GM18907 (cell line): ENCODE data around the gene UBE4B.
"Not testable (repeated sequence)": the region's sequence is repeated elsewhere in the genome, so short reads cannot be mapped to it uniquely, and the experiment has no call there.

Source experiments
- ATAC-seq: cut with Tn5 transposase; IDR thresholded peaks from one replicate; pipeline ENCODE4 v1.9.1; 2021; ENCODE audit warnings: mild to moderate bottlenecking, moderate library complexity; ENCODE audit not compliant: unreplicated experiment

UBE4B gene

DNA sequence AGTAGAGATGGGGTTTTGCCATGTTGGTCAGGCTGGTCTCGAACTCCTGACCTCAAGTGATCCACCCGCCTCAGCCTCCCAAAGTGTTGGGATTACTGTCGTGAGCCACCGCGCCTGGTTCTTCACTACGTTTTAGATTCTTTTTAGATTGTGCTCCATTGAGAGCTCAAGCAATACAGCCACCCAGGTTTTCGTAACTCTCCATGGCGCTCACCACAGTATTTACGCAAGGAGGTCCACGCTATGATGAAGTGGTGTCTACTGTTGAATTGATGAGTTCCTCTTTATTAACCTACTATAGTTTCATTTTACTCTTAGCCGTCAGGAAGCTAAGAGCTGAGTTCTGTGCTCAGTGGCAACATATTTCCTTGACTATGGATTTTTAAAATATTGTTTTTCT, 175.8 kb downstream of the UBE4B start:
- no peak for ATAC-seq

DNA sequence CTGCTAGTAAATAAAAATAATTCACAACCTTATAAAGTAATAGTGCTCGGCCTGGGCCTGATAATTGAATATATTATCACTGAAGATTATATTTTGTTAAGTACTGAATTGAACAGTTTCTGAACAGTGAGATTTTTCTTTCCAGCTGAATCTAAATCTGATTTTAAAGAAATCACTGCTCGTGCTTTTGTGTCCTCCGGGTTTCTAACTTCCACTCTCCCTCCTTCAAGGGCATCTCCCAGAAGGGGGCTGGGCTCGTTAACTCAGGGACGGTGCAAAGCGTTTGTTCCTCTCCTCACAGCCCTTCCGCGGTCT, 176.8 kb downstream of the UBE4B start:
- ATAC-seq: no peak

DNA sequence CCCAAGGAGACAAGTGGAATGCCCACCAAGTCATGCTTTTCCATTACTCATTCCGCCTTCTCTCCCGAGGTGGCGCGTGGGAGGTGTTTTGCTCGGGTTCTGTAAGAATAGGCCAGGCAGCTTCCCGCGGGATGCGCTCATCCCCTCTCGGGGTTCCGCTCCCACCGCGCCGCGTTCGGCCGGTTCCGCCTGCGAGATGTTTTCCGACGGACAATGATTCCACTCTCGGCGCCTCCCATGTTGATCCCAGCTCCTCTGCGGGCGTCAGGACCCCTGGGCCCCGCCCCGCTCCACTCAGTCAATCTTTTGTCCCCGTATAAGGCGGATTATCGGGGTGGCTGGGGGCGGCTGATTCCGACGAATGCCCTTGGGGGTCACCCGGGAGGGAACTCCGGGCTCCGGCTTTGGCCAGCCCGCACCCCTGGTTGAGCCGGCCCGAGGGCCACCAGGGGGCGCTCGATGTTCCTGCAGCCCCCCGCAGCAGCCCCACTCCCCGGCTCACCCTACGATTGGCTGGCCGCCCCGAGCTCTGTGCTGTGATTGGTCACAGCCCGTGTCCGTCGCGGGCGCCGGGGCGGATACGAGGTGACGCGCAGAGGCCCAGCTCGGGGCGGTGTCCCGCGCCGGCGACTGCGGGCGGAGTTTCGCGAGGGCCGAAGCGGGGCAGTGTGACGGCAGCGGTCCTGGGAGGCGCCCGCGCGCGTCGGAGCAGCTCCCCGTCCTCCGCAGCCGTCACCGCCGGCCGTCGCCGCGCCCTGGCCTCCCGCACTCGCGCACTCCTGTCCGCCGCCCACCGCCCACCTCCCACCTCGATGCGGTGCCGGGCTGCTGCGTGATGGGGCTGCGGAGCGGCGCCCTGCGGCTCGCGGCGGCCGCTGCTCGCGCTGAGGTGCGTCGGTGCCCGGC, 177.4 kb downstream of the UBE4B start, which contains the start of gene KIF1B:
Gene KIF1B (plus strand): TSS at position 666 of the 906 bp plus-strand sequence. CDS start 21,759 bp downstream, outside the sequence.
- peak; percentile 96 for ATAC-seq

DNA sequence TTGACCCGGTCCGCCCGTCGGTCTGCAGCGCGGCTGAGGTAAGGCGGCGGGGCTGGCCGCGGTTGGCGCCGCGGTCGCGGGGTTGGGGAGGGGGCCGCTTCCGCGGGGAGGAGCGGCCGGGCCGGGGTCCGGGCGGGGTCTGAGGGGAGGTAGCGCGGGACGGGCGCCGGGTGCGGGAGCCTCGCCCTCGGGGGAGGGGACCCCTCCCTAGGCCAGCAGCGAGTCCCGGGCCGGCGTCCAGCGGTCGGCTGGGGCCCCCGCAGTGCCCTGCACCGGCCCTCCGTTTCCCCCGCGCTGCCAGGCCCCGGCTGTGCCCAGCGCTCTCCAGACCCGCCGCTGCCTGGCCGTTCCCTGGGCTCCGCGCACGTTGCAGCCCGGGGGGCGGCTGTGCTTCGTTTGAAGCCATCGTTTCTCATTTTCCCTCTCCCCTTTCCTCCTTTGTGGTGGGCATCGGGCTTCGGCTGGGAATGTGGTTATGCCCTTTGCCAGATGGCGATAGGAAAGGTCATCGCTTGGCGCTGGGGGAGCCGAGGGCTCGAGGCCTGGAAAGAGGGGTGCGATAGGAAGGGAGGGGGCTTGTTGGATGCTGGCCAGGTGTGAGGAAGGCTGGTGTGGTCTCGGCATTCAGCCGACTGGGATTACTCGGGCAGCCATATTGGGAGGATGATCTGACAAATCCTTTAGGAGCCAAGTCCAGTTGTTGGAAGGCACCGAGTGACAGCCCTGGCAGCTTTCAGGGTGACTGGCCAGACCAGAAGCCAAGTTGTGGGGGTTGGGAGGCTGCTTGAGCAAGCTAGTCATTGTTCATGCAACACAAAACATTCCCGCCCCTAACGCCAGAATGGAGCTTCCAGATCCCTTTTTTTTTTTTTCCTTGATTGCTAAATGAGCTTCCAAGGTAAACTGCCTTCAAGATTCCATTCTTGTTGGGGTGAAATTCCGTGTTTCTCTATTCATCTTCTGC, 178.4 kb downstream of the UBE4B start:
- peak; percentile 23 for ATAC-seq

DNA sequence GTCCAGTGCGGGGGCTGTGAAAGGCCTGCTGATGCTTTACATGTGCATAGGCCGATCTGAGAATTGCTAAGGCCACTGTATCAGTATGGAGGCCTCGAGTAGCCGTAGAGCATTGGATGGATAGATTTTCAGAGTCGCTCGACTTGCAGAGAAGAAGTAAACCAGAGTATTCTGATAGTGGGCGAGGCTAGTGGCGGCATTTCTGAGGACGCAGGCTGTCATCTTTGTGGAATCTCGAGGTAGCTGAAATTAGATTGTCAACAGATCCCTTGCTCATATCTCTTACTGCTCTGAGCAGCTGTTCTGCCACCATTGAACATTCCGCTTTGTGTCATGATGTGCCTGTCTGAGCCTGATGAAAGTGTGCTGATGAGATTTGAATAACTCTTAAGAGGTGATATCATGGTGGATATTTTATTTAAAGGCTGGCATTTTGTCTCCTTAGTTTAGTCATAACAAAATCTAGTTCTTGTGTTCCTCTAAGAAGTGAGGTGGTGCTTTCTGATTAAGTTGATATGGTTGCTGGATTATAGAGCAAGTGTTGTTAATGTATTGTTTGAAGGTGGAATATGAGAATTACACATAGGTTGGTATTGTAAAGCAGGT, 179.2 kb downstream of the UBE4B start:
- ATAC-seq: no peak

DNA sequence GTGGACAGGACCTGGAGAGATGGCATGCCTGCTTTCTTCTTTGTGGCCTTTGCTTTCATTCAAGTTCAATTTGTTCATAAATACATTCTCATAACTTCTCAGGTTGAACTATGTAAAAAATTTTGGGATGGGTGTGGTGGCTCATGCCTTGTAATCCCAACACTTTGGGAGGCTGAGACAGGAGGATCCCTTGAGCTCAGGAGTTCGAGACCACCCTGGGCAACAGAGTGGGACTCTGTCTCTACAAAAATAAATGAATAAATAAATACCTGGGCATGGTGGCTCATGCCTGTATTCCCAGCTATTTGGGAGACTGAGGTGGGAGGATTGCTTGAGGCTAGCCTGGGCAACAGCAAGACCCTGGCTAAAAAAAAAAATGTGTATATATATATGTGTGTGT, 179.7 kb downstream of the UBE4B start:
- ATAC-seq: no peak

DNA sequence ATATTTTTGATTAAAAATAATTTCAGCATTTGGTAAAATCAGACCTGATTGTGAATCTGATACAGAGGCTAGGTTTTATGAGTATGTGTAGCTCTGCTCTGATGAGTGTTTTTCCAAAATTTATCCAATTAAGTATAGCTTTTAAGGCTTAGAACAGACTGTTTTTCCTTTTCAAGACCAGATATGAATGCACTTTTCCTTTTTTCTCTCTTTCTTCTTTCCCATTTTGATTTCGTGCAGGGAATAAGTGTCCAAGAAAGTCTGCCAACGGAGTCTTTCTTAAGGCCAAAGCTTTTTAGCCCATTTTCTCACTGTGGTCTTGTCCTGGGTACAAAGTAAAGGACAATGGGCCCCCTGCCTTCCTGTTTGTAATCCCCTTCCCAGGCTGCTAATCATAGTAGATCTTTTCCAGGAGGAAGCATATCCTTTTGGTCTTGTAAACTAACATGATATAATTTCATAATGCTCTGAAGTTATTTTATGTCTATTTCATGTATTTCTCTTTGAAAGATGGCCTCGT, 180.5 kb downstream of the UBE4B start:
- ATAC-seq: no peak

DNA sequence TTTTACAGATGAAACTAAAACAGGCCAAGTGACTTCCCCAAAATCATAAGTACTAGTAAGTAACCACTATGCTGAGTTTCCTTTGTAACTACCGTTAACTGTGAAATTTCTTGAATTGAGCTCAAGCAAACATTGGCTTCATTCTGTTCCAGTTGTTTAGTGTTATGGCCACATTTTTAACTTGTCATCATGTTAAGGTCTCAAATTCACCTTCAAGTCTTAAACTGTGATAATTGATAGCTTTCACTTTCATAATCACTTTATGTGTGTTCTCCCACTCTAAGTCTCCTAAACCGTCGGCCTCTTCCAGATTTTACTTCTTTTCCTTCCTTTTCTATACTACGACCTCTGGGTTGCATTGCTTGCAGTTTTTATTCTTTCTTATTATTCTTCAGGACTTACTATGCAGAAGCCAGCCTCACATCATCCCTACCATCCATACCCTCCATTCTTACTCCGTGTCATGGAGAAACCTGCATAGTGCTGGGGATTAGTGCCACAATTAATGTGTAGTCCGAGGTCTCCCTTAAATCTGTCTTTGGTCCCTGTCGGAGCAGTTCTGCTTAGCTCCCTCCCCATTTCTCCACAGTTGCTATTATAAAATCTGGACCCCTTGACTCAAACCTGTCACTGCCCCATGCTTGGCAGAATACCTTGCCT, 183.5 kb downstream of the UBE4B start:
- ATAC-seq: no peak

DNA sequence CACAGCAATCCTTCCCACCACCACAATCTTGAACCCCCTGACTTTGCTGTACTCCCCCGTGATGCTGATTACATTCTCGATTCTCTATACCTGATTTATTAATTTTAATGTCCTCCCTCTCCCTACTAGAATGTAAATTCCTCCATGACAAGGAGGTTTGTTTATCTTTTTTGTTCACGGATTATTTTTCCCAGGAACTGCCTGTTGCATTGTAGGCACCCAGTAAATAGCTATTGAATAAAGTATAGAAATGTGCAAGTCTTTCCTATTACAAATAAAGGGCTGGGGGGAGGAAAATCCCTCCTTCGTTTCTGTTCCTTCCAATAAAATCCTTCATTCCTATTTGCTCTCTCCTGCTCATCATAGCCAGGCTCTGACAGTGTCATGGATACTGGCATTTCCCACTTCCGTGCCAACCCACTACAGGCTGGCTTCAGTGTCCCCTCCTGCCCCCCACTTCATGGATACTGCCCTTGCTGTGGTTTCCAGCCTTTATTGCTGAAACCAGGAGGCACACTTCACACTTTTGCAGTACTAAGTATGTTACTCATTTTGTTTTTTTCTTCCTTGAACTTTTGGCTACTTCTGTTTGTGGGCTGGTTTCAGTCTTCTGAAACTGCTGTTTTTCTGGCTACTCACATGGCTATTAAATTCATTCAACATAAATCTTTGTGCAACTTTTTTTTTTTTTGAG, 185.1 kb downstream of the UBE4B start:
- ATAC-seq: no peak

DNA sequence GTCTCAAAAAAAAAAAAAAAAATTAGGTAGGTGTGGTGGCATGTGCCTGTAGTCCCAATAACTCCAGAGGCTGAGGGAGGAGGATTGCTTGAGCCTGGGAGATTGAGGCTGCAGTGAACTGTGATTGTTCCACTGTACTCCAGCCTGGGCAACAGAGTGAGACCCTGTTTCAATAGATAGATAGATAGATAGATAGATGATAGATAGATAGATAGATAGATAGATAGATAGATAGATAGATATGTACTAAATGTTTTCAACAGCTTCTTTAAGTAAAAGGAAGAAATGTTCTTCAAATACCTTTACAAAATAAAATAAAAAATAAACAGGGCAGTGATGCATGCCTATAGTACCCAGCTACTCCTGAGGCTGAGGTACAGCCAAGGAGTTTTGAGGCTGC, 187.4 kb downstream of the UBE4B start:
- no peak for ATAC-seq

DNA sequence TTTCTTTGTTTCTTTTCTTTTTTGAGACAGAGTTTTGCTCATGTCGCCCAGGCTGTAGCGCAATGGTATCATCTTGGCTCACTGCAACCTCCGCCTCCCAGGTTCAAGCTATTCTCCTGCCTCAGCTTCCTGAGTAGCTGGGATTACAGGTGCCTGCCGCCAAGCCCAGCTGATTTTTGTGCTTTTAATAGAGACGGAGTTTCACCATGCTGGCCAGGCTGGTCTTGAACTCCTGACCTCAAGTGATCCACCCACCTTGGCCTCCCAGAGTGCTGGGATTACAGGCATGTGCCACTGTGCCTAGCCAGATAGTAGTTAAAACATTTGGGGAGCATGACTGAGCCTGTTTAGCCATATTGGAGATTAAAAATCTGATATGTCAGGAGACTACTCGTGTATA, 187.9 kb downstream of the UBE4B start:
- not testable (repeated sequence) for ATAC-seq

DNA sequence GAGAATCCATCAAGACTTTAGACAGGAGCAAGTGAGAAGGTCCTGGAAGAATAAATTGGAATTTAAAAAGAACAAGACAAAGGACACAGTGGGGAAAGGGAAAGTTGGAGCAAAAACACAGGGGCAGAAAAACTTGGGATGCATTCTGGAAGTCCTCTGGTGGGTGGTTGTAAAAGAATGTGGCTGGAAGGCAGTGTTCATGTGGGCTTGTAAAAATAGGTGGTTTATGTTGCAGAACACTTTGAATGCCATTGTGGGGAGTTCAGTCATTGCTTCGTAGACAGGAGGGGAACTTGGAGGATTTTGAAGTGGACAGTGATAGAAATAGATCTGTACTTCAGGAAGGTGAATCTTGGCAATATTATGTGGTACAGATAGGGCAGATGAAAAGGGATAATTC, 192.8 kb downstream of the UBE4B start:
- no peak for ATAC-seq

DNA sequence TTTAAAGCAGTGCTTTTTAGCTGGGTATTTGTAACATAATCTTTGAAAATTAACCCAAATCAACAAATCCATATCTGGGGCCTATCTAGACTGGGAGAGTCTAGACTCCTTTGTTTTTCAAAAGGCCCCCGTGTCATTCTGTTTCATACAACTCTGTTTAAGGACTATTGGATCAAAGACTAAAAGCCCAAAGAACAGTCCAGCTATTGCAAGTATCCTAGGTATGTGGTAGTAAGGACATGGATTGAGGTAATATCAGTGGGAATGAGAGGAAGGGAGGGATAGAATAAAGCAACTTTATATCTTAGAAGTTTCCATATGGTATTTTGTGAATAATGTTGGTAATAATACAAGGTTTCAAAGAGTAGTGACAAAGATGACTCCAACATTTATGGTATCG, 195.8 kb downstream of the UBE4B start:
- ATAC-seq: no peak

DNA sequence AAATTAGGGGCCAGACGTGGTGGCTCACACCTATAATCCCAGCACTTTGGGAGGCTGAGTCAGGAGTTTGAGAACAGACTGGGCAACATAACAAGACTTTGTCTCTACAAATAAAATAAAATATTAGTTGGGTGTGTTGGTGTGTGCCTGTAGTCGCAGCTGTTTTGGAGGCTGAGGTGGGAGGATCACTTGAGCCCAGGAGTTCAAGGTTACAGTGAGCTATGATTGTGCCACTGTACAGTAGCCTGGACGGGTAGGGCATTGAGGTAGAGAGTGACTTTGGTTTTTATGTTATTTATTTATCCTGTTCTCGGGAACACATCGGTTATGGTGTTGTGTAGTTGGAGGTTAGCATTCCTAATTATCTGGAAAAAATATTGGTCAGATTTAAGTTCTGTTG, 197.1 kb downstream of the UBE4B start:
- no peak for ATAC-seq
